ENCODE measurements around the gene MDK.
A peak's percentile ranks its signal among the peaks of the same experiment; 100 is the strongest.
"Not testable (repeated sequence)": the region's sequence is repeated elsewhere in the genome, so short reads cannot be mapped to it uniquely, and the experiment has no call there.

MDK gene

GRCh38 chr11:46378811-46379481, 2.5 kb upstream of the MDK start:
- Mint-ChIP-seq H3K4me1 (peaks cover 8 to 23% of the 10 kb centered on the region in 2 donors), H3K27ac (no peak overlapping the region), H3K36me3 (peaks cover 28 to 34% of the 10 kb centered on the region in 2 donors), H3K27me3 (peaks cover 12 to 16% of the 10 kb centered on the region in 2 donors), H3K9me3 (no peaks in the 10 kb centered on the region), H3K4me3 (no peak overlapping the region)
- ATAC-seq (replicated peaks) (no peak), DNase-seq (no peak)

- peak overlapping the region; percentile 22 to 50 for H3K4me3 Mint-ChIP-seq
- not testable (repeated sequence) for DNase-seq; H3K27ac Mint-ChIP-seq; ATAC-seq (replicated peaks); H3K9me3 Mint-ChIP-seq
- peaks cover 8 to 23% of the 10 kb centered on the region in 2 donors for H3K4me1 Mint-ChIP-seq
- peaks cover 25 to 31% of the 10 kb centered on the region in 2 donors for H3K36me3 Mint-ChIP-seq
- peaks cover 19 to 23% of the 10 kb centered on the region in 2 donors for H3K27me3 Mint-ChIP-seq
These were observed 1.8 kb upstream of the MDK start for GRCh38 chr11:46379482-46380293.

GRCh38 chr11:46380340-46381047, 975 bp upstream of the MDK start:
- H3K4me3 Mint-ChIP-seq = peak overlapping the region; percentile 77 to 80
- peak overlapping the region; percentile 47 for H3K27ac Mint-ChIP-seq

GRCh38 chr11:46381819-46382645, 563 bp downstream of the MDK start:
- DNase-seq = no peak
- Mint-ChIP-seq H3K27ac (no peak overlapping the region), H3K36me3 (peaks cover 10 to 18% of the 10 kb centered on the region in 2 donors), H3K27me3 (peaks cover 42 to 47% of the 10 kb centered on the region in 2 donors), H3K9me3 (no peaks in the 10 kb centered on the region), H3K4me3 (peak overlapping the region; percentile 75 to 81), H3K4me1 (peaks cover 8 to 23% of the 10 kb centered on the region in 2 donors)
- ATAC-seq (replicated peaks) = peak; percentile 12 to 13

More at GRCh38 chr11:46380340-46381047, 975 bp upstream of the MDK start:
- DNase-seq (no peak), ATAC-seq (replicated peaks) (peak; percentile 50 to 57)
- peaks cover 19 to 28% of the 10 kb centered on the region in 2 donors for H3K36me3 Mint-ChIP-seq
- H3K9me3 Mint-ChIP-seq = no peaks in the 10 kb centered on the region
- peaks cover 8 to 23% of the 10 kb centered on the region in 2 donors for H3K4me1 Mint-ChIP-seq
- peaks cover 27 to 31% of the 10 kb centered on the region in 2 donors for H3K27me3 Mint-ChIP-seq

- Mint-ChIP-seq H3K27ac (no peak overlapping the region), H3K9me3 (no peaks in the 10 kb centered on the region), H3K4me1 (peaks cover 8 to 23% of the 10 kb centered on the region in 2 donors), H3K36me3 (peaks cover 2 to 10% of the 10 kb centered on the region in 2 donors), H3K27me3 (peaks cover 48 to 55% of the 10 kb centered on the region in 2 donors), H3K4me3 (no peak overlapping the region)
- ATAC-seq (replicated peaks) (no peak), DNase-seq (no peak)
These were observed 1.4 kb downstream of the MDK start for GRCh38 chr11:46382646-46383403.

GRCh38 chr11:46383404-46383758, 1.9 kb downstream of the MDK start:
- ATAC-seq (replicated peaks) (no peak), DNase-seq (no peak)
- Mint-ChIP-seq H3K4me3 (no peak overlapping the region), H3K9me3 (no peaks in the 10 kb centered on the region), H3K36me3 (peaks cover 0 to 7% of the 10 kb centered on the region in 2 donors), H3K27ac (no peak overlapping the region), H3K4me1 (peaks cover 11 to 23% of the 10 kb centered on the region in 2 donors), H3K27me3 (peaks cover 53 to 60% of the 10 kb centered on the region in 2 donors)

GRCh38 chr11:46383974-46384701, 2.7 kb downstream of the MDK start:
- Mint-ChIP-seq H3K27me3 (peaks cover 57 to 68% of the 10 kb centered on the region in 2 donors), H3K36me3 (peaks cover 0 to 7% of the 10 kb centered on the region in 2 donors), H3K4me1 (peaks cover 11 to 24% of the 10 kb centered on the region in 2 donors), H3K4me3 (no peak overlapping the region), H3K27ac (no peak overlapping the region), H3K9me3 (no peaks in the 10 kb centered on the region)
- DNase-seq = no peak
- ATAC-seq (replicated peaks) = no peak

- H3K36me3 Mint-ChIP-seq = peaks cover 0 to 2% of the 10 kb centered on the region in 2 donors
- H3K27ac Mint-ChIP-seq = no peak overlapping the region
- H3K9me3 Mint-ChIP-seq = no peaks in the 10 kb centered on the region
- H3K27me3 Mint-ChIP-seq = peaks cover 68 to 80% of the 10 kb centered on the region in 2 donors
- no peak for ATAC-seq (replicated peaks)
- H3K4me1 Mint-ChIP-seq = peaks cover 14 to 26% of the 10 kb centered on the region in 2 donors
- DNase-seq = no peak
- H3K4me3 Mint-ChIP-seq = no peak overlapping the region
These were observed 3.9 kb downstream of the MDK start for GRCh38 chr11:46385169-46386004.

- Mint-ChIP-seq H3K4me3 (no peak overlapping the region), H3K4me1 (peaks cover 17 to 26% of the 10 kb centered on the region in 2 donors), H3K9me3 (no peaks in the 10 kb centered on the region), H3K36me3 (peaks cover 0 to 2% of the 10 kb centered on the region in 2 donors), H3K27ac (no peak overlapping the region), H3K27me3 (peaks cover 74 to 87% of the 10 kb centered on the region in 2 donors)
- DNase-seq (no peak), ATAC-seq (replicated peaks) (no peak)
These were observed 4.6 kb downstream of the MDK start for GRCh38 chr11:46386005-46386578.

GRCh38 chr11:46386674-46387073, 5.2 kb downstream of the MDK start:
- no peak for DNase-seq
- peaks cover 74 to 87% of the 10 kb centered on the region in 2 donors for H3K27me3 Mint-ChIP-seq
- no peak overlapping the region for H3K27ac Mint-ChIP-seq
- H3K36me3 Mint-ChIP-seq = peaks cover 0 to 2% of the 10 kb centered on the region in 2 donors
- H3K4me3 Mint-ChIP-seq = no peak overlapping the region
- no peak for ATAC-seq (replicated peaks)
- peaks cover 17 to 26% of the 10 kb centered on the region in 2 donors for H3K4me1 Mint-ChIP-seq
- H3K9me3 Mint-ChIP-seq = no peaks in the 10 kb centered on the region

- Mint-ChIP-seq H3K27me3 (peaks cover 68 to 81% of the 10 kb centered on the region in 2 donors), H3K27ac (no peak overlapping the region), H3K9me3 (no peaks in the 10 kb centered on the region), H3K4me3 (no peak overlapping the region), H3K36me3 (peaks cover 0 to 2% of the 10 kb centered on the region in 2 donors), H3K4me1 (peaks cover 12 to 20% of the 10 kb centered on the region in 2 donors)
- ATAC-seq (replicated peaks) (no peak), DNase-seq (no peak)
These were observed 6.0 kb downstream of the MDK start for GRCh38 chr11:46387456-46387855.
